ENCODE results near the gene GFRAL.

The GFRAL gene

GRCh38 chr6:55304747-55305146 lies 22.5 kb upstream of the GFRAL start:
- TF ChIP-seq CTCF (IDR thresholded peaks at IDR 0.05), result no peak

GRCh38 chr6:55319961-55320695 lies 7.1 kb upstream of the GFRAL start:
- no peak for TF ChIP-seq CTCF (IDR thresholded peaks at IDR 0.05)

- no peak for TF ChIP-seq CTCF (IDR thresholded peaks at IDR 0.05)
Observed at GRCh38 chr6:55320696-55321086, 6.6 kb upstream of the GFRAL start.

- TF ChIP-seq CTCF (IDR thresholded peaks at IDR 0.05), result no peak
Observed at GRCh38 chr6:55377150-55377549, 49.9 kb downstream of the GFRAL start.

- TF ChIP-seq CTCF (IDR thresholded peaks at IDR 0.05), result no peak
Observed at GRCh38 chr6:55379471-55379870, 52.2 kb downstream of the GFRAL start.

- TF ChIP-seq CTCF (IDR thresholded peaks at IDR 0.05), result no peak
Observed at GRCh38 chr6:55379895-55380294, 52.6 kb downstream of the GFRAL start.

GRCh38 chr6:55388211-55388610 lies 60.9 kb downstream of the GFRAL start:
- no peak for TF ChIP-seq CTCF (IDR thresholded peaks at IDR 0.05)

GRCh38 chr6:55395871-55396270 lies 68.6 kb downstream of the GFRAL start:
- no peak for TF ChIP-seq CTCF (IDR thresholded peaks at IDR 0.05)
